T-helper 1 cell treated with Interleukin-12 subunit alpha and Interleukin-12 subunit beta and Interleukin-4 antibody, amounts not matched to agents 30 ng/mL and 1 ng/mL, for 36 hours (primary cell): ENCODE measurements around the gene NEURL1. TPM values are rescaled to one million over a fixed set of nuclear protein-coding genes. Genes with fewer than 3 reads are reported as not detected.
"Not testable (repeated sequence)": the region's sequence is repeated elsewhere in the genome, so short reads cannot be mapped to it uniquely, and the experiment has no call there.

Experiments
- intact Hi-C: fragments of 100-400 bp; cut with micrococcal nuclease; formaldehyde crosslinking; loops from one replicate; pipeline ENCODE4 v1.15.1; 2024
- total RNA-seq: library from RNA; stranded (reverse); gene quantifications from 2 replicates; pipeline ENCODE4 v1.2.3, GENCODE V29; 2022

Gene NEURL1
- total RNA-seq, 1 donor from 2014 or later, result 2.2 TPM

GRCh38 chr10:103602028-103602851, 108.7 kb downstream of the NEURL1 start:
- intact Hi-C loops, result no loop called here

GRCh38 chr10:103602852-103603155, 109.3 kb downstream of the NEURL1 start:
- intact Hi-C loops, result no loop called here

- intact Hi-C loops, result no loop called here
Observed at GRCh38 chr10:103603382-103603781, 109.9 kb downstream of the NEURL1 start.

GRCh38 chr10:103605359-103606096, 112.0 kb downstream of the NEURL1 start:
- intact Hi-C loops, result loop anchor here (1.0 kb wide), 1 partner anchor 81 kb away; no protein-coding TSS in a partner anchor

GRCh38 chr10:103606097-103606438, 112.6 kb downstream of the NEURL1 start:
- intact Hi-C loops, result not testable (repeated sequence)

DNA sequence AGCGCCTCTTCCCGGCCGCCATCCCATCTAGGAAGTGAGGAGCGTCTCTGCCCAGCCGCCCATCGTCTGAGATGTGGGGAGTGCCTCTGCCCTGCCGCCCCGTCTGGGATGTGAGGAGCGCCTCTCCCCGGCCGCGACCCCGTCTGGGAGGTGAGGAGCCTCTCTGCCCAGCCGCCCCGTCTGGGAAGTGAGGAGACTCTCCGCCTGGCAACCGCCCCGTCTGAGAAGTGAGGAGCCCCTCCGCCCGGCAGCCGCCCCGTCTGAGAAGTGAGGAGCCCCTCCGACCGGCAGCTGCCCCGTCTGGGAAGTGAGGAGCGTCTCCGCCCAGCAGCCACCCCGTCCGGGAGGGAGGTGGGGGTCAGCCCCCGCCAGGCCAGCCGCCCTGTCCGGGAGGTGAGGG, 113.5 kb downstream of the NEURL1 start:
- intact Hi-C loops, result not testable (repeated sequence)

GRCh38 chr10:103608056-103608455, 114.6 kb downstream of the NEURL1 start:
- intact Hi-C loops, result not testable (repeated sequence)

DNA sequence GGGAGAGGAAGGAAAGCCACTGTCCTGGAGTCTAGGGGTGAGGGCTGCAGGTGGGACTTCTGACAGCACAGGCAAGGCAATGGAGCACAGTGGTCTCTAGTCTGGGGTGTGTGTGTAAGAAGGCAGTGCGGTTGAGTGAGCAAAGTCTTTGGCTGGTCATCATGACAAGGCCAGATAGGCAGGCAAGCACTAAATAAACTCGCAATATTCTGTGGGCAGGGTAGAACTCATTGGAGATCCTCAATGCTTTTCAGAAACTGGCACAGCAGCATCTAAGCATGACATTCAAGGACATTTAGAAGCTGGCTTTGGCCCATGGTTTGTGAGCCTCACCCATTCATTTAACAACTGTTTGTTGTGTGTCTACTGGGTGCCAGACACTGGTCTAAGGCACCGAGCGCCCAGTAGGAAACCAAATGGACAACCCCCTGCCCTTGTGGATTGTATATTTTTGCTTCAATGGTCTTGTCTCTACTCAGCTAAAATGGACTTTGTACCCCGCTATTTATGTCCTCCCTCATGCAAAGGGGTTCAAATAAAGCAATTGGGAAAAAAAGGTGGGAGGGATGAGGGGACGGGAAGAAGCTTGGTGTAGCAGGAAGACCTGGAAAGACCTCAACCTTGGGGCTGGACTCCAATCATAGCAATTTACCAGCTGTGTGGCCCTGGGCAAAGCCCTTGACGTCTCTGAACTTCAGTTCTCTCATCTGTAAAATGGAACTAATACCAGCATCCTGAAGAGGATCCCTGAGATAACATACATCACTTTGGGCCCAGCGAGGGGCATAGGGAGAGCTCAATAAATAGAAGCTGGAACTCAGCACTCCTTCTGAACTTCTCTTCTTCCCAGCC, 116.0 kb downstream of the NEURL1 start:
- intact Hi-C loops, result no loop called here

- intact Hi-C loops, result no loop called here
Observed at GRCh38 chr10:103610083-103610472, 116.6 kb downstream of the NEURL1 start.

GRCh38 chr10:103610921-103611511, 117.5 kb downstream of the NEURL1 start:
- intact Hi-C loops, result no loop called here

- intact Hi-C loops, result no loop called here
Observed at GRCh38 chr10:103612462-103613365, 119.2 kb downstream of the NEURL1 start.

DNA sequence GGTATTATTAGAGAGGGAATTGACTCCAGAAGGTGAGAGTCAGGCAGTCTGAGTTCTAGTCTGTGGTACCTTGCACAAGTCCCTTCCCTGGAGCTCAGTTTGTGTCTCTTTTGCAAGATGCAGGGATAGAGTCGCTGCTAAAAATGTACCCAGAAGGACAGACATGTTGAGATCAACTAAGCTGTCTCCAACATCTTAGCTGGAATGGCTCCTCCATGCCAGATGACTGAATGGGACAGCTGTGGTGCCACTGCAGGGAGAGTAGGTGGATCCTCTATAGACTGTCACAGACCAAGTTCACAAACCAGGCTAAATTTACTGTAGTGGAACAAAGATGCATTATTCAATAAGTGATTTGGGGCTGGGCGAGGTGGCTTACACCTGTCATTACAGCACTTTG, 120.1 kb downstream of the NEURL1 start:
- intact Hi-C loops, result no loop called here

- intact Hi-C loops, result no loop called here
Observed at GRCh38 chr10:103614306-103615158, 121.0 kb downstream of the NEURL1 start.

DNA sequence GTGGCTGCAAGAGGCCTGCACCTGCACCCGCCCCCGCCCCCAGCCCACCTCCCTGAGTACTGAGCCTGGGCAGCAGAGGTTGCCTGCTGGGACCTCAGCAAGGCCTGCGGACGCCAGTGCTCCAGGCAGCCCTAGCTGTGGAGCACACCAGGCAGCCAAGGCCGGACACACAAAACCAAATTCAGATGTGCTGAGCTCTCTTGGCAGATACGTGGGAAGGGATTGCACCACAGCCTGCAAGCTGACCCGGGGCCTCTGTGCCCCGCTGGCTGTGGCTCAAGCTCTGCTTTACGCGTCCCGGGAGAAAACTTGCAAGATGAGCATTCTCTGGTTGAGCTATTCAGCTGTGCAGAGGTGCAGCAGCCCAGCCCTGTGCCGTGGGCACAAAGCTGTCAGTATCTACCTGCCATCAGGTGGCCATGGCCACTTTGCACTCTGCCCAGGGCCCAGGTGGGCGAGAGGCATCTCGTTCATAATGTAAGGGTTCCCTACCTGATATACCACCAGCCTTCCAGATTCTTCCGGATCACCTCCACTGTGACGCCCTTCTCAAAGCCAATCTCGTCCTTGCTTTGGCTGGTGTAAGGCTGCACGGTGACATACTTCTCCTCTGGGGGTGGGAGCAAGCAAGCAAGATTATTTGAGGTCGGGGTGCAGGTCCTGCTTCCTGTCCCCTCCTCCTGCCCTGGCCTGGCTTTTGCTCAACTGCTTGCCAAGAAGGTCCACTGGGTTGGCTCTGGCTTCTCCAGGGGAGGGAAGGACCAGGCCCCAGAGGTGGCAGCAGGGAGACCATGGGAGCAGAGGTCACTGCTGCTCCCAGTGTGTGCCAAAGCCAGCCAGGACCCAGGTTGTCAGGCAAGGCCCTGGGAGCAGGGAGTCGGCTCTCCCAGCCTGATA, 123.4 kb downstream of the NEURL1 start:
- intact Hi-C loops, result no loop called here

GRCh38 chr10:103617602-103618385, 124.3 kb downstream of the NEURL1 start:
- intact Hi-C loops, result no loop called here

- intact Hi-C loops, result no loop called here
Observed at GRCh38 chr10:103618575-103619423, 125.3 kb downstream of the NEURL1 start.
